CD4-positive, alpha-beta memory T cell (primary cell): Measurements from ENCODE around the gene AGXT. TPM values are rescaled to one million over a fixed set of nuclear protein-coding genes. Genes with fewer than 3 reads are reported as not detected.

Experiments
- CTCF ChIA-PET: fragments of 350-600 bp; sonication (Branson Sonifier 250); formaldehyde crosslinking; loops from one replicate; lab custom pipeline; 2021; ENCODE audit warnings: inconsistent platforms; ENCODE audit not compliant: partially characterized antibody; lab: Charles Lee
- POLR2A ChIA-PET: fragments of 350-600 bp; sonication (Branson Sonifier 250); formaldehyde crosslinking; loops from one replicate; lab custom pipeline; 2021; ENCODE audit not compliant: partially characterized antibody; lab: Charles Lee
- DNase-seq, 5 donors: peaks; one replicate each; pipeline versions ENCODE4 v3.0.0 to v3.0.0-alpha.2; 2020 to 2022; ENCODE audit warnings: mixed read lengths in 1 of 5
- H3K27ac ChIP-seq: one replicate; pipeline ENCODE4 v1.7.0; 2013; ENCODE audit warnings: low read depth, low read length
- H3K27me3 ChIP-seq: 2 replicates; pipeline ENCODE4 v1.7.0; 2013; ENCODE audit warnings: mild to moderate bottlenecking, low read length, moderate library complexity; ENCODE audit not compliant: insufficient read depth
- H3K36me3 ChIP-seq: 2 replicates; pipeline ENCODE4 v1.7.0; 2013; ENCODE audit warnings: mild to moderate bottlenecking, low read length, moderate library complexity; ENCODE audit not compliant: insufficient read depth
- H3K4me1 ChIP-seq: 2 replicates; pipeline ENCODE4 v1.7.0; 2013; ENCODE audit warnings: mild to moderate bottlenecking, low read length, moderate library complexity; ENCODE audit not compliant: insufficient read depth
- H3K4me3 ChIP-seq, 2 donors: one replicate each; pipeline ENCODE4 v1.7.0; 2013; ENCODE audit warnings: low read length in 2 of 2, mild to moderate bottlenecking in 1 of 2
- H3K9me3 ChIP-seq, 2 donors: one replicate each; pipeline ENCODE4 v1.7.0; 2013; ENCODE audit warnings: low read length in 2 of 2, control low read depth in 1 of 2; ENCODE audit not compliant: control insufficient read depth in 1 of 2
- H3K27ac Mint-ChIP-seq, 7 donors: one replicate each; pipeline ENCODE4 v1.8.0; 2020 to 2021; ENCODE audit warnings: mixed read lengths in 7 of 7, mild to moderate bottlenecking in 6 of 7, inconsistent platforms in 3 of 7, moderate library complexity in 3 of 7
- H3K27me3 Mint-ChIP-seq, 2 donors: one replicate each; pipeline ENCODE4 v1.8.0; 2020 to 2021; ENCODE audit warnings: mixed read lengths in 2 of 2
- H3K36me3 Mint-ChIP-seq, 2 donors: one replicate each; pipeline ENCODE4 v1.8.0; 2020 to 2021; ENCODE audit warnings: mixed read lengths in 2 of 2, inconsistent platforms in 1 of 2, mild to moderate bottlenecking in 1 of 2
- H3K4me1 Mint-ChIP-seq, 4 donors: one replicate each; pipeline ENCODE4 v1.8.0; 2020 to 2021; ENCODE audit warnings: mixed read lengths in 4 of 4, mild to moderate bottlenecking in 1 of 4
- H3K4me3 Mint-ChIP-seq, 8 donors: one replicate each; pipeline ENCODE4 v1.8.0; 2020 to 2021; ENCODE audit warnings: mixed read lengths in 8 of 8, mild to moderate bottlenecking in 7 of 8, moderate library complexity in 6 of 8, inconsistent platforms in 3 of 8
- H3K9me3 Mint-ChIP-seq, 8 donors: one replicate each; pipeline ENCODE4 v1.8.0; 2020 to 2021; ENCODE audit warnings: mixed read lengths in 8 of 8, mild to moderate bottlenecking in 5 of 8, inconsistent platforms in 3 of 8, moderate library complexity in 1 of 8
- intact Hi-C: fragments of 100-400 bp; cut with micrococcal nuclease; formaldehyde crosslinking; loops from one replicate; pipeline ENCODE4 v1.15.1; 2023
- polyA plus RNA-seq, 2 donors: library from polyadenylated mRNA; unstranded; fragments of 300-500 nt; fragmentation: Illumina TruSeq; gene quantifications; one replicate each; pipeline ENCODE4 v1.2.3, GENCODE V29; 2021
- total RNA-seq, 2 experiments: library from RNA; stranded (reverse); gene quantifications; one replicate each; pipeline ENCODE4 v1.2.3, GENCODE V29; 2021

Gene AGXT
- total and polyA plus RNA-seq, 4 experiments from 2014 or later, result not detected

- Mint-ChIP-seq H3K27ac (no peak overlapping the region), H3K4me3 (no peak overlapping the region), H3K27me3 (peaks cover 0 to 1% of the 10 kb centered on the region in 2 donors), H3K9me3 (peaks cover 0 to 19% (median 8%) of the 10 kb centered on the region in 8 donors), H3K4me1 (no peaks in the 10 kb centered on the region), H3K36me3 (no peaks in the 10 kb centered on the region)
- H3K9me3 ChIP-seq, result no peaks in the 10 kb centered on the region
- no peaks in the 10 kb centered on the region for H3K4me1 ChIP-seq
- no peaks in the 10 kb centered on the region for H3K36me3 ChIP-seq
- peak; percentile 70 to 80 (median 76) for DNase-seq
- H3K27me3 ChIP-seq, result no peaks in the 10 kb centered on the region
- CTCF ChIA-PET, result interaction anchor here (0.7 to 1.7 kb wide), 18 partner anchors 9 to 1027 kb away, joined by 3 to 16 read pairs (median 4); no protein-coding TSS in a partner anchor
- no peak overlapping the region for H3K4me3 ChIP-seq
- POLR2A ChIA-PET, result interaction anchor here (0.9 kb wide), 1 partner anchor 299 kb away, joined by 3 read pairs; the partner anchor contains the start of gene PPP1R7
- intact Hi-C loops, result loop anchor here (2.0 to 5.0 kb wide), 2 partner anchors 296 to 1027 kb away; partner anchors contain the start of gene PASK
- H3K27ac ChIP-seq, result no peak overlapping the region
Measured at GRCh38 chr2:240851078-240851991, 17.3 kb upstream of the AGXT start.

DNA sequence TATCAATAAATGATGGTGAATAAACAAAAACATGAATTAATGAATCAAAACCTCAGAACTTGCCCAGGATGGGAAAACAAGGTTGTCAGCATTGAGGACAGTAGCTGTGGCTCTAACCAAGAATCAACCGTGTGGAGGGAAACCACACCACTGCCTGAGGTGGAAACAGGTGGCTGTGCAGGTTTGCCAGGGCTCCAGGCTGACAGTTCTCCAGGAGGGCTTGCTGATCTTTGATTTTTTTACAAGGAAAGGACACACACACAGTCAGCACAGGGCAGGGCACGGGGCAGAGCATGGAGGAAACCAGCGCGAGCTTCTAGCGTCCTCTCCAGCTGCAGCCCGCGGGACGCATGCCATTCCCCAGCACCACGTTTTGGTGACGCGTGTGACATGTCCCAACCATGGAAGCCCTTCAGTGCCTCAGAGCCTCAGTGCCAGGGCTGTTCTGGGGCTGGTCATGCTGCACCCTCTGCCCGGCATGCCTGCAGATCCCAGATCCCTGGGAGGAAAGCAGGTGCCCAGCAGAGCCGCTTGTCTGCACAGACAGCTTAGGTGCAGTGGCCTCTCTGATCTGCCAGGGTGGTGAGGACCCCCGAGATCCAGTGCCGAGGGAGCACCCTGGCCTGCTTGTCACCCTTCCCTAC is 15.8 kb upstream of the AGXT start:
- no peaks in the 10 kb centered on the region for H3K4me1 ChIP-seq
- H3K9me3 ChIP-seq, result no peaks in the 10 kb centered on the region
- CTCF ChIA-PET, result interaction anchor here (1.7 kb wide), 1 partner anchor 20 kb away, joined by 6 read pairs; no protein-coding TSS in a partner anchor
- Mint-ChIP-seq H3K4me3 (no peak overlapping the region), H3K27ac (peak overlapping the region in 1 of 7 donors; percentile 22), H3K4me1 (no peaks in the 10 kb centered on the region), H3K36me3 (no peaks in the 10 kb centered on the region), H3K27me3 (peaks cover 0 to under 1% of the 10 kb centered on the region in 2 donors), H3K9me3 (peaks cover 0 to 19% (median 8%) of the 10 kb centered on the region in 8 donors)
- POLR2A ChIA-PET, result no interaction called here
- H3K27me3 ChIP-seq, result no peaks in the 10 kb centered on the region
- H3K4me3 ChIP-seq, result no peak overlapping the region
- intact Hi-C loops, result loop anchor here (5.0 kb wide), 1 partner anchor 295 kb away; the partner anchor contains the start of gene PASK
- H3K36me3 ChIP-seq, result no peaks in the 10 kb centered on the region
- DNase-seq, result peak in 1 of 5 donors; percentile 11
- H3K27ac ChIP-seq, result no peak overlapping the region

GRCh38 chr2:240855670-240856069 is 13.0 kb upstream of the AGXT start:
- no peaks in the 10 kb centered on the region for H3K27me3 Mint-ChIP-seq
- POLR2A ChIA-PET, result no interaction called here
- DNase-seq, result no peak
- no peaks in the 10 kb centered on the region for H3K36me3 ChIP-seq
- no peak overlapping the region for H3K4me3 Mint-ChIP-seq
- H3K4me1 ChIP-seq, result no peaks in the 10 kb centered on the region
- H3K4me3 ChIP-seq, result no peak overlapping the region
- H3K9me3 ChIP-seq, result no peaks in the 10 kb centered on the region
- intact Hi-C loops, result no loop called here
- H3K27ac ChIP-seq, result no peak overlapping the region
- H3K4me1 Mint-ChIP-seq, result no peaks in the 10 kb centered on the region
- H3K36me3 Mint-ChIP-seq, result no peaks in the 10 kb centered on the region
- H3K27me3 ChIP-seq, result no peaks in the 10 kb centered on the region
- CTCF ChIA-PET, result no interaction called here
- H3K27ac Mint-ChIP-seq, result no peak overlapping the region
- H3K9me3 Mint-ChIP-seq, result peaks cover 0 to 19% (median 8%) of the 10 kb centered on the region in 8 donors

- ChIA-PET POLR2A (no interaction called here), CTCF (no interaction called here)
- Histone ChIP-seq H3K36me3 (no peaks in the 10 kb centered on the region), H3K27me3 (no peaks in the 10 kb centered on the region), H3K9me3 (no peaks in the 10 kb centered on the region), H3K4me1 (no peaks in the 10 kb centered on the region), H3K27ac (no peak overlapping the region), H3K4me3 (no peak overlapping the region)
- no peaks in the 10 kb centered on the region for H3K36me3 Mint-ChIP-seq
- intact Hi-C loops, result no loop called here
- no peaks in the 10 kb centered on the region for H3K4me1 Mint-ChIP-seq
- peaks cover 0 to 19% (median 8%) of the 10 kb centered on the region in 8 donors for H3K9me3 Mint-ChIP-seq
- DNase-seq, result peak in 1 of 5 donors; percentile 32
- H3K4me3 Mint-ChIP-seq, result no peak overlapping the region
- H3K27me3 Mint-ChIP-seq, result no peaks in the 10 kb centered on the region
- no peak overlapping the region for H3K27ac Mint-ChIP-seq
Measured at GRCh38 chr2:240856151-240856980, 12.3 kb upstream of the AGXT start.

DNA sequence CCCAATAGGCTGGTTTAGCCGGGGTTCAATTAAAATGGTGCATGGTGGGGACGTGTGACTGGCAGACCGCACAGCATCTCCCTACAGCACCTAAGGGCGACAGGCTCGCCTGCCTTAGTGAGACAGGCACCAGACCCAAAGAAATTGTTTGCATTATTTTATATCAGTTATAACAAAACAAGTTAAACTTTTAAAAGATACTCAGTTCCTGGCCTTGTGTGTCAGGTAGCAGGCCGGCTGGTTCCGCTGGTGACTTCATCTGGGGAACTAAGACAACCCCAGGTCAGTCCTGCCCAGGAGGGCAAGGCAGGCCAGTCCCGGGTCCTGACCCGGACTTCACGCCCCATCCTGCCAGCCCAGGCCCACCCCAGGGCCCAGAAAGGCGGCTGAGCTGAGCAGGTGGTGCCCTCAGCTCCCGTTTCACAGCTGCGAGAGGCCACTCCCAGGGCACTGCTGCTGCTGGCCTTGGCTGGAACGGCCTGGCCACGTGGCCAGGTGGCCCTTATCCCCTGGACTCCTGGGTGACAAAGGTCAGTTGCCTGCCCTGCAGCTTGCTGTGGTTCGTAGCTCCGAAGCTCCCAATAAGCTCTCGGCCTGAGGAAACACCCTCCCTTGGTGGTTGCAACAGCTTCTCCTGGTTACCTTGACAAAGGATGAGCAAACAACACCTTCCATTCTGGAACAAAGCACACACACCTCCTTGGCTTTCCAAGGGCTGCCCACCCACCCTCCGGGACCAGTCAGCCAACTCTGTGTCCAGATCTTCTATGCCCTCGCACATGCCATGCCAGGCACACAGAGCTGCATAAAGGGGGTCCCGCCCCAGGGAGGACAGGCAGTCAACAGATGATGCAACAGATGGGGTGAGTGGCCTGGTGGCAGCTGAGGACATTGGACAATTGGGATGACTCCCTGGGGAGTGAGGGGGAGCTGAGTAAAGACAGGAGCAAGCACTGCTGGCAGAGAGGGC is 11.3 kb upstream of the AGXT start:
- Histone ChIP-seq H3K9me3 (no peaks in the 10 kb centered on the region), H3K27me3 (no peaks in the 10 kb centered on the region), H3K27ac (no peak overlapping the region), H3K4me3 (no peak overlapping the region), H3K36me3 (no peaks in the 10 kb centered on the region), H3K4me1 (no peaks in the 10 kb centered on the region)
- Mint-ChIP-seq H3K4me1 (no peaks in the 10 kb centered on the region), H3K4me3 (no peak overlapping the region), H3K27ac (no peak overlapping the region), H3K36me3 (no peaks in the 10 kb centered on the region), H3K9me3 (peaks cover 0 to 19% (median 8%) of the 10 kb centered on the region in 8 donors), H3K27me3 (no peaks in the 10 kb centered on the region)
- POLR2A ChIA-PET, result no interaction called here
- CTCF ChIA-PET, result interaction anchor here (0.7 kb wide), 1 partner anchor 343 kb away, joined by 4 read pairs; no protein-coding TSS in a partner anchor
- intact Hi-C loops, result no loop called here
- DNase-seq, result peak in 1 of 5 donors; percentile 28

GRCh38 chr2:240858321-240858720 is 10.3 kb upstream of the AGXT start:
- no peak for DNase-seq
- Mint-ChIP-seq H3K27ac (no peak overlapping the region), H3K4me1 (no peaks in the 10 kb centered on the region), H3K36me3 (no peaks in the 10 kb centered on the region), H3K27me3 (no peaks in the 10 kb centered on the region), H3K9me3 (peaks cover 0 to 17% (median 8%) of the 10 kb centered on the region in 8 donors), H3K4me3 (no peak overlapping the region)
- Histone ChIP-seq H3K4me1 (no peaks in the 10 kb centered on the region), H3K9me3 (no peaks in the 10 kb centered on the region), H3K27ac (no peak overlapping the region), H3K27me3 (no peaks in the 10 kb centered on the region), H3K4me3 (no peak overlapping the region), H3K36me3 (no peaks in the 10 kb centered on the region)
- POLR2A ChIA-PET, result no interaction called here
- intact Hi-C loops, result no loop called here
- CTCF ChIA-PET, result no interaction called here
